Kidney (tissue), 14 donors: Measurements from ENCODE around the gene PTPRH. TPM values are rescaled to one million over a fixed set of nuclear protein-coding genes. Genes with fewer than 3 reads are reported as not detected.
A peak's percentile ranks its signal among the peaks of the same experiment; 100 is the strongest.

Experiments used
- DNase-seq, 5 donors: peaks; one replicate each; pipeline ENCODE4 v3.0.0-alpha.2; 2013 to 2020
- FAIRE-seq: peaks from 2 replicates; lab custom pipeline; 2012; peaks lifted over from hg19 to GRCh38; lab: Jason Lieb, UNC
- H3K27ac ChIP-seq, 2 donors: one replicate each; pipeline ENCODE4 v1.7.0; 2013; ENCODE audit warnings: low read depth in 2 of 2, low read length in 2 of 2, inconsistent platforms in 1 of 2
- H3K27me3 ChIP-seq: one replicate; pipeline ENCODE4 v1.7.1; 2013; ENCODE audit warnings: low read length, inconsistent platforms; ENCODE audit not compliant: control insufficient read depth, insufficient read depth
- H3K36me3 ChIP-seq, 3 donors: one replicate each; pipeline versions ENCODE4 v1.7.0 to v1.7.1; 2013; ENCODE audit warnings: low read length in 3 of 3, control low read depth in 1 of 3, inconsistent platforms in 1 of 3; ENCODE audit not compliant: insufficient read depth in 3 of 3, control insufficient read depth in 2 of 3
- H3K4me1 ChIP-seq, 3 donors: one replicate each; pipeline versions ENCODE4 v1.7.0 to v1.7.1; 2013; ENCODE audit warnings: low read length in 3 of 3, inconsistent platforms in 1 of 3, low read depth in 1 of 3; ENCODE audit not compliant: control insufficient read depth in 2 of 3, insufficient read depth in 2 of 3
- H3K4me3 ChIP-seq, 3 donors: one replicate each; pipeline versions ENCODE4 v1.7.0 to v1.8.1; 2013; ENCODE audit warnings: low read length in 3 of 3, control low read depth in 1 of 3, inconsistent platforms in 1 of 3
- H3K9ac ChIP-seq, 3 donors: one replicate each; pipeline versions ENCODE4 v1.7.0 to v1.7.1; 2013; ENCODE audit warnings: low read length in 3 of 3, control low read depth in 1 of 3, inconsistent platforms in 1 of 3
- H3K9me3 ChIP-seq, 3 donors: one replicate each; pipeline versions ENCODE4 v1.7.0 to v1.7.1; 2013; ENCODE audit warnings: low read length in 3 of 3, control low read depth in 1 of 3, inconsistent platforms in 1 of 3; ENCODE audit not compliant: control insufficient read depth in 2 of 3, insufficient read depth in 1 of 3
- intact Hi-C: fragments of 100-400 bp; cut with DNase I; formaldehyde crosslinking; loops from one replicate; pipeline ENCODE4 v1.11.1; 2022
- polyA plus RNA-seq: library from polyadenylated mRNA; stranded (reverse); fragments of 350-450 nt; fragmentation: Illumina TruSeq; extraction: RNeasy Lipid Tissue Mini Kit (QIAGEN cat#74804); gene quantifications from one replicate; pipeline ENCODE4 v1.2.3, GENCODE V29; 2014; ENCODE audit warnings: low read depth, low replicate concordance; ENCODE audit not compliant: insufficient read depth
- total RNA-seq: library from RNA; stranded (reverse); fragmentation: NEBNext Ultra II Directional; extraction: Animal tissue kit (Norgen Biotek cat#: 25700); gene quantifications from one replicate; pipeline ENCODE4 v1.2.1, GENCODE V29; 2021
- TF ChIP-seq, protein P1 (sequence below): IDR thresholded peaks from 3 replicates; pipeline ENCODE4 v1.5.1; 2012; ENCODE audit warnings: mild to moderate bottlenecking, moderate library complexity, borderline replicate concordance; ENCODE audit not compliant: insufficient read depth; ENCODE audit errors: extremely low read depth
- donor health status: control.
- donor health status: control.
- donor health status: control.
- donor health status: control.
- donor health status: control.
- donor health status: DM: yes; HTN: yes; CAD: no.
- donor health status: Normal renal cell carcinoma (clear cell type).

Gene PTPRH
- total and polyA plus RNA-seq, 2 donors from 2014 or later: 2.8 TPM; not detected in 1

DNA sequence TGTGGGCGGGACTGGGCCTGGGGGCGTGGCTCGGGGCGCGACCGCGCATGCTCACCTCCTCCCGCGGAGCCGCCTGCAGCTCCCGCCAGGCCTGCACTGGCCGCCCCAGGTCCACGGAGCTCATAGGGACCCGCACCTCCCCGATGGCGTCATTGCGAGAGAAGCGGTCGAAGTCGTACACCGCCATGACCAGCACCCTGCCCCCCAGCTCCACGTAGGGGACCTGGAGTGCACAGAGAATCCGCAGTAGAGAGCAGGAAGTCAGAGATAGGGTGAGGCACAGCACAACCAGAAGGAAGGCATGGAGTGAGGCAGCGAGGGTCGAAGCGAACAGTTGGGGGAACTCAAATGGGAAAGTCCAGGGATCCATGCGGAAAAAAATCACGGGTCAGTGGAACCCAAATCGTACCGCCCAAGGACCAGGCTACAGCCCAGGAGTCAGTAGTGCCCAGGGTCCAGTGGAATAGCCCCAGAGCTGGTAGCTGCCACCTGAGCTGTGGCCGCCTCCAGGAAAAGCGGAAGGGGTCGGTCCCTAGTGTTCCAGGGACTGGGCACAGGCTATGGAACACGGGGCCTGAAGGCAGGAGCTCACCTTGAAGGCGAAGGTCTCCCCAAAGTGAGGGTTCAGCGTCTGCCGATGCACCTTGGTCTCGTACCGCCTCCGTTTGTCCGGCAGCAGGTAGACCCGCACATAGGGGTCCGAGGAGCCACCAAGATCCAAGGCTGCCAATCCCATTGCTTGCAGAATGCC, 34.0 kb downstream of the PTPRH start:
- FAIRE-seq (no peak), DNase-seq (no peak)
- Histone ChIP-seq H3K27me3 (peaks cover 20% of the 10 kb centered on the region), H3K9ac (no peak overlapping the region), H3K4me1 (peaks cover 0 to 6% (median 0%) of the 10 kb centered on the region in 3 donors), H3K36me3 (no peaks in the 10 kb centered on the region), H3K4me3 (no peak overlapping the region), H3K9me3 (no peaks in the 10 kb centered on the region), H3K27ac (no peak overlapping the region)
- intact Hi-C loops: no loop called here
- TF ChIP-seq, protein P1, sequence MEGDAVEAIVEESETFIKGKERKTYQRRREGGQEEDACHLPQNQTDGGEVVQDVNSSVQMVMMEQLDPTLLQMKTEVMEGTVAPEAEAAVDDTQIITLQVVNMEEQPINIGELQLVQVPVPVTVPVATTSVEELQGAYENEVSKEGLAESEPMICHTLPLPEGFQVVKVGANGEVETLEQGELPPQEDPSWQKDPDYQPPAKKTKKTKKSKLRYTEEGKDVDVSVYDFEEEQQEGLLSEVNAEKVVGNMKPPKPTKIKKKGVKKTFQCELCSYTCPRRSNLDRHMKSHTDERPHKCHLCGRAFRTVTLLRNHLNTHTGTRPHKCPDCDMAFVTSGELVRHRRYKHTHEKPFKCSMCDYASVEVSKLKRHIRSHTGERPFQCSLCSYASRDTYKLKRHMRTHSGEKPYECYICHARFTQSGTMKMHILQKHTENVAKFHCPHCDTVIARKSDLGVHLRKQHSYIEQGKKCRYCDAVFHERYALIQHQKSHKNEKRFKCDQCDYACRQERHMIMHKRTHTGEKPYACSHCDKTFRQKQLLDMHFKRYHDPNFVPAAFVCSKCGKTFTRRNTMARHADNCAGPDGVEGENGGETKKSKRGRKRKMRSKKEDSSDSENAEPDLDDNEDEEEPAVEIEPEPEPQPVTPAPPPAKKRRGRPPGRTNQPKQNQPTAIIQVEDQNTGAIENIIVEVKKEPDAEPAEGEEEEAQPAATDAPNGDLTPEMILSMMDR: no peak

DNA sequence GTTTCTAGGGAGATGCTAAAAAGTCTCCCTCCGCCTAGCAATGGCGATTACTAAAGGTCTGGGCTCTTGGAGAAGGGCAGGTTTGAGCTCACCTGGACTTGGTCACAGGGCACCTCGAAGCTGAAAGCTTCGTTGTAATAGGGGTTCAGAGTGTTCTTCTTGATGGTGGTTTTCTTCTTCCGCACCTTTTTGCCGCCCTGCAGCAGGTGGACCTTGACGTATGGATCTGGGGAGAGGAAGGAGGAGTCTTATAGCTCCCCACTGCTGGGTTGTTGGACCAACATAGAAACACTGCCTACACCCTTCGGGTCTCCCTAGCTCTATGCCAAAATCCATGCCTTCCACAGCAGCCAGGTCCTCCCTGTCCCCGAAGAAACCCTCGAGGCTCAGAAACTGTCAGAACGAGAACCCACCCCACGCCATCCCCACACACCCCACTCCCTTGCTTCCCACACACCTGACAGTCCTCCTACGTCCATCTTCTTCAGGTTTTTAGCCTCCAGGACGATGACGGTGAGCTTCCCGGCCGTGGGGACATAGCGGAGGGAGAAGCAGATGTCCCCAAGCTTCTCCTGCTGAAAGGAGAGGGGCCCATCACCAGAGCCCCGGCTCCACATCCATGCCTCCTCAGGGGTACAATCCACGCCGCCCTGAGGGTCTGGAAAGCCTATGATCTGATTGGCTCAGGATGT, 34.7 kb downstream of the PTPRH start:
- H3K4me3 ChIP-seq: no peak overlapping the region
- no peaks in the 10 kb centered on the region for H3K36me3 ChIP-seq
- H3K9ac ChIP-seq: no peak overlapping the region
- intact Hi-C loops: no loop called here
- no peaks in the 10 kb centered on the region for H3K9me3 ChIP-seq
- FAIRE-seq: no peak
- H3K27me3 ChIP-seq: peaks cover 19% of the 10 kb centered on the region
- no peak for DNase-seq
- TF ChIP-seq, protein P1: no peak
- H3K27ac ChIP-seq: no peak overlapping the region
- peaks cover 0 to 5% (median 0%) of the 10 kb centered on the region in 3 donors for H3K4me1 ChIP-seq

DNA sequence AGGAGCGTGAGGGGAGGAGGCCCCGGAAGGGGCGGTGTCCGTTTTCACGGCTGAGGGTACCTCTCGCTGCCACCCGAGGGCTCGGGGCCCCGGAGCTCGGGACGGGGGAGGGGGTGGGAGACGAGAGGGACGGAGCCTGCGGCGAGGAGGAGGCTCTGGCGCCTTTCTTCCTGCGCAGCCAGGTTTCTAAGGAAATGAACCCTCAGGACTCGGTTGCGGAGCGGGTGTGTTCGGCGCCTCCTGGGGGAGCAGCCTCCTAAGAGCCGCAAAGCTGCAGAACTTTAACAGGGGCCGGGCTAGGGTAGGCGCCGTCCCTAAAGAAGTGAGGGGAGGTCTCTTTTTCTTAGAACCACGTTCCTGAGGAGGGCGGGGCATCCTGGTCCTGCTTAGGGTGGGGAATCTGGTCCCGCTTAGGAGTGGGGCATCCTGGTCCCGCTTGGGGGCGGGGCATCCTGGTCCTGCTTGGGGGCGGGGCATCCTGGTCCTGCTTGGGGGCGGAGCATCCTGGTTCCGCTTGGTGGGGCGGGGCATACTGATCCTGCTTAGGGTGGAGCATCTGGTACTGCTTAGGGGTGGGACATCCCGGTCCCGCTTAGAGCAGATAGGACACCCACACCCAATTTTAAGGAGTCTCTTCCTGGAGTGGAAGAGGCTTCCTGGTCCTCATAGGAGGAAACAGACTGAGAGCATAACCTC, 35.4 kb downstream of the PTPRH start:
- Histone ChIP-seq H3K9me3 (no peaks in the 10 kb centered on the region), H3K27ac (no peak overlapping the region), H3K27me3 (peaks cover 19% of the 10 kb centered on the region), H3K4me1 (no peaks in the 10 kb centered on the region), H3K36me3 (no peaks in the 10 kb centered on the region), H3K9ac (no peak overlapping the region), H3K4me3 (no peak overlapping the region)
- FAIRE-seq (no peak), DNase-seq (peak in 4 of 5 donors; percentile 48 to 83 (median 59))
- TF ChIP-seq, protein P1: no peak
- intact Hi-C loops: no loop called here
